Liver (tissue), 9 donors: ENCODE data around the gene PNLIPRP3. TPM values are rescaled to one million over a fixed set of nuclear protein-coding genes. Genes with fewer than 3 reads are reported as not detected.

Experiments used
- DNase-seq: peaks from one replicate; pipeline ENCODE4 v3.0.0-alpha.2; 2017; ENCODE audit warnings: low spot score
- H3K27ac ChIP-seq, 2 donors: one replicate each; pipeline ENCODE4 v1.7.0; 2013; ENCODE audit warnings: inconsistent platforms in 2 of 2, low read length in 2 of 2, control low read depth in 1 of 2, low read depth in 1 of 2, mild to moderate bottlenecking in 1 of 2
- H3K27me3 ChIP-seq, 4 donors: one replicate each; pipeline versions ENCODE4 v1.6.1 to v1.7.0; 2013; ENCODE audit warnings: low read length in 3 of 4, inconsistent platforms in 1 of 4, mild to moderate bottlenecking in 1 of 4, moderate library complexity in 1 of 4; ENCODE audit not compliant: control insufficient read depth in 4 of 4, insufficient read depth in 4 of 4
- H3K36me3 ChIP-seq, 4 donors: one replicate each; pipeline versions ENCODE4 v1.6.1 to v1.7.0; 2013; ENCODE audit warnings: low read length in 3 of 4, mild to moderate bottlenecking in 3 of 4, low read depth in 1 of 4, moderate library complexity in 1 of 4; ENCODE audit not compliant: control insufficient read depth in 4 of 4, insufficient read depth in 3 of 4
- H3K4me1 ChIP-seq, 4 donors: one replicate each; pipeline versions ENCODE4 v1.6.1 to v1.7.0; 2013; ENCODE audit warnings: low read length in 3 of 4, mild to moderate bottlenecking in 3 of 4, moderate library complexity in 1 of 4; ENCODE audit not compliant: control insufficient read depth in 4 of 4, insufficient read depth in 4 of 4
- H3K4me3 ChIP-seq, 3 donors: one replicate each; pipeline versions ENCODE4 v1.6.1 to v1.7.0; 2013; ENCODE audit warnings: low read length in 3 of 3, control low read depth in 1 of 3, low read depth in 1 of 3, mild to moderate bottlenecking in 1 of 3
- H3K9ac ChIP-seq, 2 donors: one replicate each; pipeline ENCODE4 v1.7.0; 2013; ENCODE audit warnings: low read length in 2 of 2, mild to moderate bottlenecking in 2 of 2, moderate library complexity in 2 of 2, control low read depth in 1 of 2, low read depth in 1 of 2
- H3K9me3 ChIP-seq, 4 donors: one replicate each; pipeline versions ENCODE4 v1.6.1 to v1.7.0; 2013; ENCODE audit warnings: low read length in 3 of 4; ENCODE audit not compliant: control insufficient read depth in 4 of 4
- ATF3 ChIP-seq: IDR thresholded peaks from 2 replicates; pipeline ENCODE4 v1.6.1; 2016; ENCODE audit warnings: antibody characterized with exemption
- CTCF ChIP-seq: fragments of 150-350 bp; IDR thresholded peaks from 2 replicates; pipeline ENCODE4 v1.5.1; 2017; ENCODE audit warnings: improper control_type of control experiment, low read depth, low read length; ENCODE audit not compliant: missing input control
- EGR1 ChIP-seq, 2 donors: IDR thresholded peaks; 2 replicates each; pipeline ENCODE4 v1.6.1; 2016 to 2018; ENCODE audit warnings: antibody characterized with exemption in 2 of 2, low read depth in 2 of 2
- FOXA1 ChIP-seq: IDR thresholded peaks from 2 replicates; pipeline ENCODE4 v1.6.1; 2016; ENCODE audit warnings: antibody characterized with exemption
- FOXA2 ChIP-seq: IDR thresholded peaks from 2 replicates; pipeline ENCODE4 v1.6.1; 2016; ENCODE audit warnings: antibody characterized with exemption
- GABPA ChIP-seq, 2 donors: IDR thresholded peaks in 1 of 2; conservative IDR thresholded peaks in 1 of 2; 2 replicates each; pipeline ENCODE4 v1.6.1; 2016; ENCODE audit warnings: antibody characterized with exemption in 2 of 2, mild to moderate bottlenecking in 1 of 2, moderate library complexity in 1 of 2
- HNF4A ChIP-seq, 2 donors: conservative IDR thresholded peaks; 2 replicates each; pipeline ENCODE4 v1.6.1; 2016; ENCODE audit warnings: antibody characterized with exemption in 2 of 2, mild to moderate bottlenecking in 2 of 2
- JUND ChIP-seq, 2 donors: IDR thresholded peaks; 2 replicates each; pipeline ENCODE4 v1.6.1; 2016; ENCODE audit warnings: antibody characterized with exemption in 2 of 2
- MAX ChIP-seq: IDR thresholded peaks from 2 replicates; pipeline ENCODE4 v1.6.1; 2016; ENCODE audit warnings: antibody characterized with exemption
- NR2F2 ChIP-seq: IDR thresholded peaks from 2 replicates; pipeline ENCODE4 v1.6.1; 2016; ENCODE audit warnings: antibody characterized with exemption
- RAD21 ChIP-seq, 2 donors: IDR thresholded peaks; 2 replicates each; pipeline ENCODE4 v1.6.1; 2016; ENCODE audit warnings: antibody characterized with exemption in 2 of 2, mild to moderate bottlenecking in 2 of 2
- RXRA ChIP-seq, 2 donors: IDR thresholded peaks; 2 replicates each; pipeline ENCODE4 v1.6.1; 2017 to 2018; ENCODE audit warnings: antibody characterized with exemption in 2 of 2, mild to moderate bottlenecking in 1 of 2
- SP1 ChIP-seq: IDR thresholded peaks from 2 replicates; pipeline ENCODE4 v1.6.1; 2018; ENCODE audit warnings: antibody characterized with exemption, mild to moderate bottlenecking
- TAF1 ChIP-seq: conservative IDR thresholded peaks from 2 replicates; pipeline ENCODE4 v1.6.1; 2016; ENCODE audit warnings: antibody characterized with exemption, mild to moderate bottlenecking
- YY1 ChIP-seq: IDR thresholded peaks from 2 replicates; pipeline ENCODE4 v1.6.1; 2016; ENCODE audit warnings: antibody characterized with exemption, mild to moderate bottlenecking
- ZBTB33 ChIP-seq: IDR thresholded peaks from 2 replicates; pipeline ENCODE4 v1.6.1; 2016; ENCODE audit warnings: antibody characterized with exemption
- WGBS: extraction: QIAGEN DNeasy Blood & Tissue Kit; methylation state at CpG from one replicate; pipeline ENCODE4 v1.1.7; 2013; 5-methylcytosine and 5-hydroxymethylcytosine counted together
- polyA plus RNA-seq, 2 donors: library from polyadenylated mRNA; stranded (reverse) in 1 of 2; unstranded in 1 of 2; fragments of 200-250 nt in 1 of 2; fragments of >200 nt in 1 of 2; fragmentation: Nextera tagmentation in 1 of 2; extraction: Ambion mirVana in 1 of 2; gene quantifications; one replicate each; pipeline versions ENCODE4 v1.2.1 to v1.2.3, GENCODE V29; 2013 to 2015
- total RNA-seq, 2 donors: library from RNA; depleted of rRNA; stranded (reverse); fragments of >200 nt; gene quantifications; one replicate each; pipeline ENCODE4 v1.2.3, GENCODE V29; 2014
- donor health status: healthy.
- donor health status: healthy.
- donor health status: healthy.
- donor health status: healthy.
- donor health status: healthy.

PNLIPRP3 gene
- total and polyA plus RNA-seq, 4 donors: not detected

GRCh38 chr10:116395223-116395985, 32.2 kb upstream of the PNLIPRP3 start:
- WGBS: 78% methylated on average over 13 of the region's 13 CpGs

GRCh38 chr10:116398224-116398623, 29.4 kb upstream of the PNLIPRP3 start:
- 59% methylated on average over 5 of the region's 5 CpGs for WGBS
- no peak overlapping the region for H3K27ac ChIP-seq
- no peak for TF ChIP-seq RXRA (IDR thresholded peaks at IDR 0.05)
- TF ChIP-seq CTCF: no peak
- TF ChIP-seq MAX: no peak
- TF ChIP-seq HNF4A (conservative IDR thresholded peaks at IDR 0.05): no peak
- no peak for TF ChIP-seq EGR1 (IDR thresholded peaks at IDR 0.05; ENCODE audit: low read depth in 2 of 2)
- no peak for TF ChIP-seq NR2F2
- TF ChIP-seq GABPA (IDR thresholded peaks at IDR 0.05 in 1 of 2, conservative IDR thresholded peaks at IDR 0.05 in 1 of 2): no peak
- TF ChIP-seq ZBTB33: no peak
- TF ChIP-seq TAF1: no peak
- no peak for TF ChIP-seq RAD21 (IDR thresholded peaks at IDR 0.05)
- TF ChIP-seq SP1: no peak
- no peak for TF ChIP-seq ATF3
- TF ChIP-seq YY1: no peak
- TF ChIP-seq FOXA2: no peak
- no peaks in the 10 kb centered on the region for H3K36me3 ChIP-seq
- H3K9me3 ChIP-seq: no peaks in the 10 kb centered on the region
- H3K4me1 ChIP-seq: peaks cover 0 to 6% (median 4%) of the 10 kb centered on the region in 4 donors
- H3K4me3 ChIP-seq: no peak overlapping the region
- no peak for DNase-seq
- no peaks in the 10 kb centered on the region for H3K27me3 ChIP-seq
- H3K9ac ChIP-seq: no peak overlapping the region

More at GRCh38 chr10:116395223-116395985, 32.2 kb upstream of the PNLIPRP3 start:
- Histone ChIP-seq H3K4me3 (no peak overlapping the region), H3K9ac (no peak overlapping the region), H3K27ac (no peak overlapping the region), H3K36me3 (no peaks in the 10 kb centered on the region), H3K27me3 (no peaks in the 10 kb centered on the region), H3K4me1 (no peaks in the 10 kb centered on the region), H3K9me3 (no peaks in the 10 kb centered on the region)
- no peak for DNase-seq
- TF ChIP-seq FOXA1 (no peak), JUND (IDR thresholded peaks at IDR 0.05) (no peak), GABPA (IDR thresholded peaks at IDR 0.05 in 1 of 2, conservative IDR thresholded peaks at IDR 0.05 in 1 of 2) (no peak), ATF3 (no peak), TAF1 (no peak), FOXA2 (no peak)
